Measurements from ENCODE around the gene UGT1A8.

The UGT1A8 gene

DNA sequence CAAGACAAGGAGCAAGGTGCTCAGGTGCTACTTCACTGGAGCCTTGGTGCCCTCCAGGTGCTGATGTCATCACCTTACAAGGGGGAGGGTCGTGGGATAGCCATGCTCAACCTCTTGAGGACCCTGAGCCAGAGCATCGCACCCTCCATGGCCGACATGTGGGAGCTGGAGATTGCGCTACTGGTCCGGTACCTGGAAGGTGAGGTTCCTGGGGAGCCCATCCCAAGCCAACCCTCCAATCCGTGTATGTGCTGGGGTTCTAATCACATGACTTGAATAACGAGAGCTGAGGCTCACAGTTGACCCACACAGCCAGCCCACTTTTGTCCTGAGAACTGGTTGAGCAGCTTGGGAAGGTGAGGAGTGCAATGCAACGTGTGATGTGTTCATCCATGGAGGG, 186.6 kb downstream of the UGT1A8 start:
- no peak for DNase-seq (ENCODE audit: low read depth, low spot score)
- Histone ChIP-seq H3K4me3 (no peak overlapping the region), H3K9me3 (ENCODE audit: low read depth, low read length) (no peaks in the 10 kb centered on the region), H3K9ac (ENCODE audit: insufficient read length) (no peak overlapping the region), H3K27ac (no peak overlapping the region), H3K36me3 (ENCODE audit: insufficient read depth, low read length) (no peaks in the 10 kb centered on the region; the same call in 1 of the 2 replicates)
- TF ChIP-seq POLR2AphosphoS5 (IDR thresholded peaks at IDR 0.05; ENCODE audit: borderline replicate concordance, low read depth, low read length): no peak
- no peak for TF ChIP-seq EZH2 (IDR thresholded peaks at IDR 0.05)
- TF ChIP-seq FOXP2 (optimal IDR thresholded peaks at IDR 0.05; ENCODE audit: control extremely low read depth, extremely low read length, insufficient read depth): no peak

DNA sequence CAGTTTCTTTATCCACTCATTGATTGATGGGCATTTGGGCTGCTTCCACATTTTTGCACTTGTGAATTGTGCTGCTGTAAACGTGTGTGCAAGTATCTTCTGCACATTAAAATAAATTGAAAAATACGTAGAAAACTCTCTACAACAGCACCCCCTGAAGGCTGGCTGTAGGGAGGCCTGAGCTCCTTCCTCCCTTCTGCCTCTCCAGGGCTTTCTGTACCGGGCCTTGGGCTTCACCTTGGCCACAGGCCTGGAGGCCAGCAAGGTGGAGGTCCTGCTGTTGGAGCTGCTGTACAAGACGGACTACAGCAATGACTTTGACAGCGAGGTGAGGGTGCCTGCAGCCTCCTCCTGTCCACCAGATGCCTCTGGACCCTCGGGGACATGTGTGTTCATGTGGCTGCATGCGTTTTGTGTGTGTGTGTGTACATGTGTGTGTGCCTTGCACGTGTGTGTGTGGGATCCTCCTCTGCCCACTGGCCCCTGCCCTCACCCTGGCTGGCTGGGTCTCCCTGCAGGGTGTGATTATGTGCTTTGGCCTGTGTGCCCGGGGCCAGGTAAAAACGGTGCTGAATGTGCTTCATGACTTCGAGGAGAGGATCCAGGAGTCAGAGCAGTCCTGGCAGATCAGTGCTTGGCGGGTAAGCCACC, 189.9 kb downstream of the UGT1A8 start:
- no peaks in the 10 kb centered on the region for H3K36me3 ChIP-seq (ENCODE audit: insufficient read depth, low read length)
- H3K9ac ChIP-seq (ENCODE audit: insufficient read length): no peak overlapping the region
- no peak overlapping the region for H3K4me3 ChIP-seq
- DNase-seq (ENCODE audit: low read depth, low spot score): no peak
- no peak overlapping the region for H3K27ac ChIP-seq
- TF ChIP-seq POLR2AphosphoS5 (IDR thresholded peaks at IDR 0.05; ENCODE audit: borderline replicate concordance, low read depth, low read length) (peak; percentile 1; the same call in 1 of the 2 replicates), EZH2 (IDR thresholded peaks at IDR 0.05) (no peak)
- H3K9me3 ChIP-seq (ENCODE audit: low read depth, low read length): no peaks in the 10 kb centered on the region

DNA sequence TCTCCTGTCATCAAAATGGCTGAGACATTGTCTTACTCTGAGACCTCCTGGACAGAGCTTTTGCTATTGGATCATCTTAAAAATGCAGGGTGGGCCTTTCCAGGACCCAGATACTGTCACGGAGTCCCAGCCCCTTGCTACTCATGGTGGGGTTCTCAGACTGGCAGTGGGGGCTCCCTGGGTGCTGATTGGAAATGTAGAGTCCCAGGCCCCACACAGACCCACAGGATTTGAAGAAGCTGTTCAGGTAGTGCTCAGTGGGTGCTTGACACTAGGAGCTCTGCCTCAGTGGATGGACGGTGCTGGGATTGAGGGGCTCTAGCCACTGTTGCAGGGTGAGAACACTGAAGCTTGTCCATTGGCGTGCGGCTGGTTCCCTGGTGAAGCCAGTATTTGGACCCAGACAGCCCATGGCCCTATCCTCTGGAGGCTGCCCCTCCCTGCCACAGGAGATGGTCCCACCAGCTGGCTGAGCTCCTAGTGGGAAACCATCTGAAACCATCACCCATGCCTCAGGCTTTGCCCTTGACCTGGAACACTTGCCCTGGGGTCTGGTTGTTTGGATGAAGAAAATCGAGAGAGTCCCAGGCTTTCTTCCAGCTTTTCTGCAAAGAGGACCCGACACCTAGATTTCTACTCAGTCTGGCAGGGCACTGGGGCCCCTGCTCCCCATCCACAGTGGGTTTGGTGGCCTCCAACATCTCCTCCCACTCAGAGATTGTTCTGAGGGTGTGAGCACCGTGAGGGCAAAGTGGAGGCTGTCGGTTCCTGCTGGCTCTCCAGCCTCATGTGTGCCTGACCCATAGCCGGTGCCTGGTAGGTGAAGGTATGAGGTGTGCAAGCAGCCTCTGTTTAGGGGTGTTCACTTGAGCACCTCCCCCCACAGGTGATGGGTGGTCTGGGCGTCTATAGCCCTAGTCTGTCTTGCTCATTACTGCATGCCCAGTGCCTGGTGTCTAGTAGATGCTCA, 190.8 kb downstream of the UGT1A8 start:
- Histone ChIP-seq H3K4me3 (no peak overlapping the region), H3K36me3 (ENCODE audit: insufficient read depth, low read length) (no peaks in the 10 kb centered on the region), H3K27ac (no peak overlapping the region), H3K9ac (ENCODE audit: insufficient read length) (no peak overlapping the region), H3K9me3 (ENCODE audit: low read depth, low read length) (no peaks in the 10 kb centered on the region)
- DNase-seq (ENCODE audit: low read depth, low spot score): no peak
- TF ChIP-seq POLR2AphosphoS5 (IDR thresholded peaks at IDR 0.05; ENCODE audit: borderline replicate concordance, low read depth, low read length): no peak
- no peak for TF ChIP-seq EZH2 (IDR thresholded peaks at IDR 0.05)
- no peak for TF ChIP-seq FOXP2 (optimal IDR thresholded peaks at IDR 0.05; ENCODE audit: control extremely low read depth, extremely low read length, insufficient read depth)

DNA sequence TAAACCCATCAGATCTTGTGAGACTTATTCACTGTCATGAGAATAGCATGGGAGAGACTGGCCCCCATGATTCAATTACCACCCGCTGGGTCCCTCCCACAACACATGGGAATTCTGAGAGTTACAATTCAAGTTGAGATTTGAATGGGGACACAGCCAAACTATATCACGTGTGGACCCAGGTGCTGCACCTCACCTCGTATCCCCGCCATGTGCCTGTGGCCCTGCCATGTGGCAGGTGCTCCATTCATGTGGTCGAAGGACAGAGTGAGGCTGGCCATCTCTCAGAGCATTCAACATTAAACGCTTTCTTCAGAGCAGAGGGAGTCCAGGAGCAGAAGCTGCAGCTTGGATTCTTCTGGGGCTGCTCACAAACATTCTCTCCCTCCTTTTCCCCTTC, 193.0 kb downstream of the UGT1A8 start:
- TF ChIP-seq EZH2 (IDR thresholded peaks at IDR 0.05) (no peak), POLR2AphosphoS5 (IDR thresholded peaks at IDR 0.05; ENCODE audit: borderline replicate concordance, low read depth, low read length) (no peak), FOXP2 (optimal IDR thresholded peaks at IDR 0.05; ENCODE audit: control extremely low read depth, extremely low read length, insufficient read depth) (no peak)
- Histone ChIP-seq H3K9me3 (ENCODE audit: low read depth, low read length) (no peaks in the 10 kb centered on the region), H3K36me3 (ENCODE audit: insufficient read depth, low read length) (peaks cover 5% of the 10 kb centered on the region; the same call in 1 of the 2 replicates), H3K27ac (no peak overlapping the region), H3K9ac (ENCODE audit: insufficient read length) (no peak overlapping the region), H3K4me3 (no peak overlapping the region)
- DNase-seq (ENCODE audit: low read depth, low spot score): no peak

DNA sequence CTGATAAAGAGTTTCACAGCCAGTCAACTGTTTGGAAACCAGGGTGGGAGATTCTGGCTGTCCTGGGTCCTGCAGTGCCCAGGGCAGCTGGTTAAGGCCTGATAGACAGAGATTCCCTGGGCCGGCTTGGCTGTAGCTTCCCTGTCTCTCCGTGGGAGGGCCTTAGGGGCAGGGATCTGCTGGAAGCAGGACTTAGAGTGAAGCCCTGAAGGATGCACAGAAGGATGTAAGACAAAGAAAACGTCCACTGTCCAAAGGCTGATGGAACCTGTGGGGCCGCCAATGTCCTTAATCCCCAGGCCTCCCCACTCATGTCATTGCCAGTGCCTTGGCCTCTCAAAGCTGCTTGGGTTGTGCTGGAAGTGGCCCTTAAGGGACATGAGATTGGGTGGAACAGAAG, 193.7 kb downstream of the UGT1A8 start:
- Histone ChIP-seq H3K27ac (no peak overlapping the region), H3K9me3 (ENCODE audit: low read depth, low read length) (no peaks in the 10 kb centered on the region), H3K36me3 (ENCODE audit: insufficient read depth, low read length) (peaks cover 8% of the 10 kb centered on the region; the same call in 1 of the 2 replicates), H3K4me3 (no peak overlapping the region), H3K9ac (ENCODE audit: insufficient read length) (no peak overlapping the region)
- TF ChIP-seq EZH2 (IDR thresholded peaks at IDR 0.05) (no peak), POLR2AphosphoS5 (IDR thresholded peaks at IDR 0.05; ENCODE audit: borderline replicate concordance, low read depth, low read length) (no peak), FOXP2 (optimal IDR thresholded peaks at IDR 0.05; ENCODE audit: control extremely low read depth, extremely low read length, insufficient read depth) (no peak)
- DNase-seq (ENCODE audit: low read depth, low spot score): no peak

DNA sequence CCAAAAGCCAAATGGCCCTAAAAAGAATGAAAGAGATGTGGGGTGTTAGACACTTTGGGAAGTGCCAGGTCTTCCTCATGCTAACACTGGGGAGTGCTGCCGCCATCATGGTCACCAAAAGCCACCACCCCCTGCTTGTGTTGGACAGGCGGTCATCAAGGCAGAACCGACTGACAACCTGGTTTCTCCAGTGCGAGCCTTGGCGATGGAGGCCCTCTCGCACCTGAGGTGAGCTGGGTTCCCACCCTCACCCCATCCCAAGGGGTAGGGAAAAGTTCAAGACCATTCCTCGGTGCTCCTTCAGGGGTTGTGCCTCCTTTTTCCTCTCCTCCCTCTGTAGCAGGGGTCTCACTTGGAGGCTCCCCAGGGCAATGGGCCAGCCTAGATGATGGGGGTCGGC, 194.3 kb downstream of the UGT1A8 start:
- peaks cover 11% of the 10 kb centered on the region; the same call in 1 of the 2 replicates for H3K36me3 ChIP-seq (ENCODE audit: insufficient read depth, low read length)
- DNase-seq (ENCODE audit: low read depth, low spot score): no peak
- H3K9me3 ChIP-seq (ENCODE audit: low read depth, low read length): no peaks in the 10 kb centered on the region
- H3K4me3 ChIP-seq: no peak overlapping the region
- TF ChIP-seq EZH2 (IDR thresholded peaks at IDR 0.05) (no peak), FOXP2 (optimal IDR thresholded peaks at IDR 0.05; ENCODE audit: control extremely low read depth, extremely low read length, insufficient read depth) (no peak), POLR2AphosphoS5 (IDR thresholded peaks at IDR 0.05; ENCODE audit: borderline replicate concordance, low read depth, low read length) (no peak)
- no peak overlapping the region for H3K9ac ChIP-seq (ENCODE audit: insufficient read length)
- no peak overlapping the region for H3K27ac ChIP-seq

DNA sequence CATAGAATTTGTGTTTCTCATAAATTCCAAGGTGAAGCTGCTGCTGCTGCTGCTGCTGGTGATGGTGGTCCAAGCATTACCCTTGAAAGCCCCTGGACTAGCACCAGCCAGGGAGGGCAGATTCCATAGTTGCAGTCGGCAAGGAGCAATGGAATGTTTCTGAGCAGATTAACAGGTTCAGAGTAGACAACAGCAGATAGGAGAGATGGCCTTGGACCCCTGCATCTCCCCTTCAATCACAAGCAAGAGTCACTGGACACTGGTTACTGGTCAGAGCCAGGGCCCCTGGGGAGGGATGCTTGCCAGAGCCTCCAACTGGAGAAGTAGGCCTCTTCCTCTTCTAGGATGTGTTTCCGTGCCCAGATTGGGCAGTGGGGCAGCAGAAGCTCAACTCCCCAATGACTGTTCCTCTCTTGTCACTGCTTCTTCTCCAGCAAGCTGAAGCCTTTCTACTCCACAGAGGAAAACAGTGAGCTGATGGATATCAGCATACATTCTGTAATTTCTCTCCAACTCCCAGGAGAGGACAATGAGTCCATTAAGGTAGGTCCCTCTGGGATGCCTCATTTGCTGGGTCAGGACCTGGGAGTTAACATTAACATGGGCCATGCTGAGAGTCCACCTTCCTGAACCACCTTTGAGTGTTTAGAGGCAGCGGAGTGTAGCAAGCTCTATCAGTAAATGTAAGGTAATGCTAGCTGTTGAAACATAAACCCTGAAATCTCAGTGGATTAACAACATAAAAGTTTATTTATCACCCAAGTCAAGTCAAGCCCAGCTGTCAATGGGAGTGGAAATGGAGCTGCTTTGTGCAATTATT, 196.0 kb downstream of the UGT1A8 start:
- Histone ChIP-seq H3K9me3 (ENCODE audit: low read depth, low read length) (no peaks in the 10 kb centered on the region), H3K9ac (ENCODE audit: insufficient read length) (no peak overlapping the region), H3K27ac (no peak overlapping the region), H3K36me3 (ENCODE audit: insufficient read depth, low read length) (peaks cover 11% of the 10 kb centered on the region; the same call in 1 of the 2 replicates), H3K4me3 (no peak overlapping the region)
- TF ChIP-seq EZH2 (IDR thresholded peaks at IDR 0.05) (no peak), POLR2AphosphoS5 (IDR thresholded peaks at IDR 0.05; ENCODE audit: borderline replicate concordance, low read depth, low read length) (no peak; the same call in 1 of the 2 replicates), FOXP2 (optimal IDR thresholded peaks at IDR 0.05; ENCODE audit: control extremely low read depth, extremely low read length, insufficient read depth) (no peak)
- no peak for DNase-seq (ENCODE audit: low read depth, low spot score)

All from SK-N-MC (cell line).